ENCODE data around the gene CEACAM16. TPM values are rescaled to one million over a fixed set of nuclear protein-coding genes. Genes with fewer than 3 reads are reported as not detected.

The CEACAM16 gene
- polyA plus RNA-seq, 1 donor (not counting 4 experiments of a cell fraction or from before 2014, with no cell fraction given): not detected

GRCh38 chr19:44749994-44750393 lies 51.0 kb downstream of the CEACAM16 start:
- H3K9me3 ChIP-seq (ENCODE audit: control insufficient read depth, low read depth, low read length): no peaks in the 10 kb centered on the region
- H3K79me2 ChIP-seq (ENCODE audit: control insufficient read depth, insufficient read depth, low read length): peaks cover 13% of the 10 kb centered on the region
- no peak overlapping the region for H2AFZ ChIP-seq (ENCODE audit: control insufficient read depth, low read length)
- H3K4me2 ChIP-seq (ENCODE audit: control insufficient read depth, extremely low read depth, insufficient read depth, low read depth, low read length): peak overlapping the region; percentile 98
- H3K9me1 ChIP-seq (ENCODE audit: control insufficient read depth, extremely low read depth, insufficient read depth, low read length): peaks cover 4% of the 10 kb centered on the region
- peaks cover 52% of the 10 kb centered on the region for H3K4me1 ChIP-seq (ENCODE audit: control insufficient read depth, extremely low read depth, insufficient read depth, low read length)
- H4K20me1 ChIP-seq (ENCODE audit: control insufficient read depth, extremely low read depth, insufficient read depth, low read length): no peaks in the 10 kb centered on the region
- H3K4me3 ChIP-seq (ENCODE audit: control insufficient read depth in 2 of 3, extremely low read depth in 1 of 3, insufficient read depth in 2 of 3, low read depth in 1 of 3, low read length in 3 of 3): peak overlapping the region; percentile 59 to 87 (median 72)
- peaks cover 9 to 16% of the 10 kb centered on the region in 2 experiments for H3K36me3 ChIP-seq (ENCODE audit: control insufficient read depth in 2 of 2, extremely low read depth in 1 of 2, insufficient read depth in 2 of 2, low read length in 2 of 2)
- DNase-seq (ENCODE audit: low read depth, low spot score) (no peak), FAIRE-seq (no peak)
- H3K9ac ChIP-seq (ENCODE audit: control insufficient read depth, extremely low read depth, insufficient read depth, low read length): peak overlapping the region; percentile 96
- dilution Hi-C loops (cut with MboI; ENCODE audit: extremely low pct_ligation_motif_present, low sequenced_read_pairs): no loop called here
- no peaks in the 10 kb centered on the region for H3K27me3 ChIP-seq (ENCODE audit: control insufficient read depth, extremely low read depth, insufficient read depth, low read length)
- TF ChIP-seq CTCF (optimal IDR thresholded peaks at IDR 0.05 in 1 of 3, IDR thresholded peaks at IDR 0.05 in 1 of 3, conservative IDR thresholded peaks at IDR 0.05 in 1 of 3; ENCODE audit: extremely low read depth in 1 of 3, insufficient read depth in 2 of 3, low read length in 3 of 3) (no peak), EZH2 (IDR thresholded peaks at IDR 0.05; ENCODE audit: low read length) (no peak)
- H3K27ac ChIP-seq (ENCODE audit: control insufficient read depth, insufficient read depth, low read length): no peak overlapping the region

- FAIRE-seq (no peak), DNase-seq (ENCODE audit: low read depth, low spot score) (no peak)
- H3K36me3 ChIP-seq (ENCODE audit: control insufficient read depth in 2 of 2, extremely low read depth in 1 of 2, insufficient read depth in 2 of 2, low read length in 2 of 2): peaks cover 18 to 21% of the 10 kb centered on the region in 2 experiments
- dilution Hi-C loops (cut with MboI; ENCODE audit: extremely low pct_ligation_motif_present, low sequenced_read_pairs): no loop called here
- peaks cover 41% of the 10 kb centered on the region for H3K4me1 ChIP-seq (ENCODE audit: control insufficient read depth, extremely low read depth, insufficient read depth, low read length)
- H3K9me1 ChIP-seq (ENCODE audit: control insufficient read depth, extremely low read depth, insufficient read depth, low read length): peaks cover 4% of the 10 kb centered on the region
- peak overlapping the region; percentile 35 for H3K4me2 ChIP-seq (ENCODE audit: control insufficient read depth, extremely low read depth, insufficient read depth, low read depth, low read length)
- no peak for TF ChIP-seq CTCF (optimal IDR thresholded peaks at IDR 0.05 in 1 of 3, IDR thresholded peaks at IDR 0.05 in 1 of 3, conservative IDR thresholded peaks at IDR 0.05 in 1 of 3; ENCODE audit: extremely low read depth in 1 of 3, insufficient read depth in 2 of 3, low read length in 3 of 3)
- TF ChIP-seq EZH2 (IDR thresholded peaks at IDR 0.05; ENCODE audit: low read length): no peak
- H3K9me3 ChIP-seq (ENCODE audit: control insufficient read depth, low read depth, low read length): no peaks in the 10 kb centered on the region
- no peaks in the 10 kb centered on the region for H4K20me1 ChIP-seq (ENCODE audit: control insufficient read depth, extremely low read depth, insufficient read depth, low read length)
- H3K4me3 ChIP-seq (ENCODE audit: control insufficient read depth in 2 of 3, extremely low read depth in 1 of 3, insufficient read depth in 2 of 3, low read depth in 1 of 3, low read length in 3 of 3): no peak overlapping the region
- no peak overlapping the region for H3K27ac ChIP-seq (ENCODE audit: control insufficient read depth, insufficient read depth, low read length)
- no peak overlapping the region for H2AFZ ChIP-seq (ENCODE audit: control insufficient read depth, low read length)
- H3K9ac ChIP-seq (ENCODE audit: control insufficient read depth, extremely low read depth, insufficient read depth, low read length): no peak overlapping the region
- H3K79me2 ChIP-seq (ENCODE audit: control insufficient read depth, insufficient read depth, low read length): peaks cover 16% of the 10 kb centered on the region
- no peaks in the 10 kb centered on the region for H3K27me3 ChIP-seq (ENCODE audit: control insufficient read depth, extremely low read depth, insufficient read depth, low read length)
Measured at GRCh38 chr19:44752123-44752815, 53.3 kb downstream of the CEACAM16 start.
